Erythroblast (primary cell): Measurements from ENCODE around the gene STIM2.
A peak's percentile ranks its signal among the peaks of the same experiment; 100 is the strongest.

ENCODE experiments used
- DNase-seq, 2 experiments: peaks; one replicate each; lab custom pipeline; 2025; lab: John Stamatoyannopoulos, UW
- GATA1 ChIP-seq: IDR thresholded peaks from 2 replicates; pipeline ENCODE4 v1.6.1; 2011; ENCODE audit warnings: low read depth, mild to moderate bottlenecking, control low read depth, low read length, moderate library complexity
- POLR2A ChIP-seq: IDR thresholded peaks from 2 replicates; pipeline ENCODE4 v1.6.1; 2011; ENCODE audit warnings: mild to moderate bottlenecking, low read length

The STIM2 gene

GRCh38 chr4:26856906-26857277 lies 3.7 kb upstream of the STIM2 start:
- TF ChIP-seq POLR2A (no peak), GATA1 (no peak)
- DNase-seq: no peak

GRCh38 chr4:26857278-26858034 lies 3.2 kb upstream of the STIM2 start:
- DNase-seq: peak; percentile 89 to 94
- TF ChIP-seq GATA1: no peak
- TF ChIP-seq POLR2A: peak; percentile 84

- TF ChIP-seq POLR2A: no peak
- TF ChIP-seq GATA1: no peak
- peak; percentile 51 to 64 for DNase-seq
Measured at GRCh38 chr4:26858035-26858918, 2.4 kb upstream of the STIM2 start.

- DNase-seq: peak; percentile 80 to 83
- TF ChIP-seq GATA1: no peak
- peak; percentile 40 for TF ChIP-seq POLR2A
Measured at GRCh38 chr4:26858947-26859401, 1.7 kb upstream of the STIM2 start.

GRCh38 chr4:26859762-26860156 lies 882 bp upstream of the STIM2 start:
- TF ChIP-seq POLR2A (no peak), GATA1 (no peak)
- peak; percentile 49 to 69 for DNase-seq

GRCh38 chr4:26860922-26861433 lies 337 bp downstream of the STIM2 start:
- TF ChIP-seq GATA1: no peak
- TF ChIP-seq POLR2A: no peak
- peak; percentile 74 to 79 for DNase-seq

GRCh38 chr4:26861434-26862186 lies 969 bp downstream of the STIM2 start:
- peak; percentile 71 to 77 for DNase-seq
- TF ChIP-seq POLR2A (no peak), GATA1 (no peak)

GRCh38 chr4:26862381-26862915 lies 1.8 kb downstream of the STIM2 start:
- no peak for TF ChIP-seq GATA1
- TF ChIP-seq POLR2A: no peak
- DNase-seq: no peak

- TF ChIP-seq GATA1 (no peak), POLR2A (no peak)
- no peak for DNase-seq
Measured at GRCh38 chr4:26863512-26863911, 2.9 kb downstream of the STIM2 start.

GRCh38 chr4:26864899-26865298 lies 4.3 kb downstream of the STIM2 start:
- DNase-seq: no peak
- TF ChIP-seq POLR2A (no peak), GATA1 (no peak)

- no peak for DNase-seq
- TF ChIP-seq GATA1: no peak
- TF ChIP-seq POLR2A: no peak
Measured at GRCh38 chr4:26866203-26866602, 5.6 kb downstream of the STIM2 start.

GRCh38 chr4:26866781-26867180 lies 6.1 kb downstream of the STIM2 start:
- peak in 1 of 2 experiments; percentile 41 for DNase-seq
- TF ChIP-seq GATA1 (no peak), POLR2A (no peak)

- no peak for TF ChIP-seq GATA1
- no peak for TF ChIP-seq POLR2A
- DNase-seq: peak in 1 of 2 experiments; percentile 10
Measured at GRCh38 chr4:26867914-26868684, 7.5 kb downstream of the STIM2 start.
